ENCODE results near the gene C1QC. TPM values are rescaled to one million over a fixed set of nuclear protein-coding genes. Genes with fewer than 3 reads are reported as not detected.

C1QC gene
- not detected in 2 replicates for total RNA-seq

GRCh38 chr1:22643381-22643780 lies at the start of gene C1QC:
TSS of gene C1QC (plus strand) at chr1:22643633. CDS start at chr1:22644024, 391 bp downstream.

GRCh38 chr1:22636353-22636752 lies 7.1 kb upstream of the C1QC start, which contains the start of gene C1QA:
TSS of gene C1QA (plus strand) at chr1:22636628. CDS start at chr1:22637617, 989 bp downstream.

GRCh38 chr1:22652881-22653316 lies 9.5 kb downstream of the C1QC start, which contains the start of gene C1QB:
TSS of gene C1QB (plus strand) at chr1:22653236. CDS start at chr1:22659463, 6,227 bp downstream.

Other genes starting within 250 kb of the C1QC start
- gene ZBTB40, start 191.8 kb upstream of the C1QC start, total RNA-seq = 4.8 and 6.4 TPM in 2 replicates
- not detected in 2 replicates for gene EPHA8, start 80.1 kb upstream of the C1QC start, total RNA-seq
- gene C1QA, start 7.0 kb upstream of the C1QC start, total RNA-seq = not detected in 2 replicates
- gene C1QB, start 9.6 kb downstream of the C1QC start, total RNA-seq = not detected in 2 replicates
- gene EPHB2, start 67.2 kb downstream of the C1QC start, total RNA-seq = 6.9 and 10.1 TPM in 2 replicates

Measured in pericardium fibroblast (primary cell).